ENCODE measurements around the gene ABCG2. TPM values are rescaled to one million over a fixed set of nuclear protein-coding genes. Genes with fewer than 3 reads are reported as not detected.

Gene ABCG2
- total RNA-seq, 1 experiment from 2014 or later: 3.8 TPM

- TF ChIP-seq FOXP4 (CRISPR knock-in tag; IDR thresholded peaks at IDR 0.05): no peak
- no peak for TF ChIP-seq JUN (CRISPR knock-in tag; IDR thresholded peaks at IDR 0.05)
- TF ChIP-seq HMGXB4 (CRISPR knock-in tag; IDR thresholded peaks at IDR 0.05): no peak
- no peak for TF ChIP-seq RORB (CRISPR knock-in tag; IDR thresholded peaks at IDR 0.05)
- TF ChIP-seq FOXJ3 (CRISPR knock-in tag; IDR thresholded peaks at IDR 0.05; ENCODE audit: borderline replicate concordance): no peak
- TF ChIP-seq ATF2 (CRISPR knock-in tag; IDR thresholded peaks at IDR 0.05; ENCODE audit: borderline replicate concordance, low read depth): no peak
- no peak for TF ChIP-seq AFF4 (CRISPR knock-in tag; IDR thresholded peaks at IDR 0.05; ENCODE audit: borderline replicate concordance)
Measured at GRCh38 chr4:88104902-88105610, 53.4 kb downstream of the ABCG2 start (continued).

- H3K27me3 Mint-ChIP-seq (ENCODE audit: low read depth): no peaks in the 10 kb centered on the region; the same call in 1 of the 2 replicates
- no peaks in the 10 kb centered on the region for H3K36me3 Mint-ChIP-seq
- TF ChIP-seq GRHL2 (CRISPR knock-in tag; IDR thresholded peaks at IDR 0.05; ENCODE audit: insufficient replicate concordance, severe bottlenecking) (no peak), CDX4 (CRISPR knock-in tag; IDR thresholded peaks at IDR 0.05; ENCODE audit: borderline replicate concordance) (no peak), PREB (CRISPR knock-in tag; IDR thresholded peaks at IDR 0.05; ENCODE audit: borderline replicate concordance) (no peak), TEAD4 (CRISPR knock-in tag; IDR thresholded peaks at IDR 0.05) (no peak), EMX1 (CRISPR knock-in tag; IDR thresholded peaks at IDR 0.05) (no peak), JAZF1 (CRISPR knock-in tag; IDR thresholded peaks at IDR 0.05) (no peak), GTF2I (CRISPR knock-in tag; conservative IDR thresholded peaks at IDR 0.05) (no peak), ATF6 (CRISPR knock-in tag; IDR thresholded peaks at IDR 0.05) (no peak), ZBTB21 (CRISPR knock-in tag; IDR thresholded peaks at IDR 0.05; ENCODE audit: borderline replicate concordance) (no peak), ZMAT4 (CRISPR knock-in tag; IDR thresholded peaks at IDR 0.05) (no peak), MYBL2 (CRISPR knock-in tag; IDR thresholded peaks at IDR 0.05) (no peak), ZNF396 (CRISPR knock-in tag; IDR thresholded peaks at IDR 0.05; ENCODE audit: borderline replicate concordance) (no peak), ELF4 (CRISPR knock-in tag; IDR thresholded peaks at IDR 0.05; ENCODE audit: low read depth) (no peak)
- no peaks in the 10 kb centered on the region for H3K9me3 Mint-ChIP-seq
- no peak overlapping the region for H3K4me3 Mint-ChIP-seq
- ChIA-PET CTCF (no interaction called here), POLR2A (no interaction called here)
- DNase-seq (ENCODE audit: low spot score) (no peak), ATAC-seq (no peak)
- no peaks in the 10 kb centered on the region for H3K4me1 Mint-ChIP-seq
- H3K27ac Mint-ChIP-seq: no peak overlapping the region
Measured at GRCh38 chr4:88102026-88102425, 56.4 kb downstream of the ABCG2 start.

All from WTC11 (cell line).